Chondrocyte (in vitro differentiated cells): Measurements from ENCODE around the gene TSHR. TPM values are rescaled to one million over a fixed set of nuclear protein-coding genes. Genes with fewer than 3 reads are reported as not detected.

Experiments used
- DNase-seq: peaks from one replicate; pipeline ENCODE4 v3.0.0; 2021; ENCODE audit warnings: mixed read lengths, low spot score
- H3K27ac Mint-ChIP-seq: one replicate; pipeline ENCODE4 v1.8.0; 2021; ENCODE audit warnings: mild to moderate bottlenecking, moderate library complexity, mixed read lengths; ENCODE audit not compliant: unreplicated experiment
- H3K27me3 Mint-ChIP-seq: 2 replicates; pipeline ENCODE4 v1.8.0; 2021; ENCODE audit warnings: low read depth, mixed read lengths
- H3K36me3 Mint-ChIP-seq: 2 replicates; pipeline ENCODE4 v1.8.0; 2021; ENCODE audit warnings: low read depth, mixed read lengths
- H3K4me1 Mint-ChIP-seq: 2 replicates; pipeline ENCODE4 v1.8.0; 2021; ENCODE audit warnings: low read depth, mild to moderate bottlenecking, mixed read lengths
- H3K4me3 Mint-ChIP-seq: one replicate; pipeline ENCODE4 v1.8.0; 2021; ENCODE audit warnings: mild to moderate bottlenecking, moderate library complexity, mixed read lengths; ENCODE audit not compliant: unreplicated experiment
- H3K9me3 Mint-ChIP-seq: 2 replicates; pipeline ENCODE4 v1.8.0; 2021; ENCODE audit warnings: low read depth, mixed read lengths
- CTCF ChIP-seq: fragments of 200-600 bp; sonication (generic); IDR thresholded peaks from 2 replicates; pipeline ENCODE4 v1.5.0; 2021; ENCODE audit warnings: antibody characterized with exemption, mild to moderate bottlenecking, moderate library complexity
- total RNA-seq: library from RNA; stranded (reverse); gene quantifications from 3 replicates; pipeline ENCODE4 v1.2.1, GENCODE V29; 2021

The TSHR gene
- total RNA-seq, 1 donor from 2014 or later = not detected

- no peaks in the 10 kb centered on the region for H3K9me3 Mint-ChIP-seq
- peaks cover 31% of the 10 kb centered on the region for H3K27me3 Mint-ChIP-seq
- H3K36me3 Mint-ChIP-seq = no peaks in the 10 kb centered on the region
- no peak for DNase-seq
- no peak overlapping the region for H3K4me3 Mint-ChIP-seq
- no peak for TF ChIP-seq CTCF
- H3K4me1 Mint-ChIP-seq = peaks cover 2% of the 10 kb centered on the region
- H3K27ac Mint-ChIP-seq = no peak overlapping the region
Measured at GRCh38 chr14:80973931-80974641, 18.7 kb downstream of the TSHR start.

- Mint-ChIP-seq H3K27ac (no peak overlapping the region), H3K36me3 (no peaks in the 10 kb centered on the region), H3K4me1 (peaks cover 4% of the 10 kb centered on the region), H3K4me3 (no peak overlapping the region), H3K9me3 (no peaks in the 10 kb centered on the region), H3K27me3 (peaks cover 31% of the 10 kb centered on the region)
- DNase-seq = no peak
- TF ChIP-seq CTCF = no peak
Measured at GRCh38 chr14:80974679-80975078, 19.3 kb downstream of the TSHR start.

- TF ChIP-seq CTCF = no peak
- H3K4me3 Mint-ChIP-seq = no peak overlapping the region
- peaks cover 4% of the 10 kb centered on the region for H3K9me3 Mint-ChIP-seq
- no peak overlapping the region for H3K27ac Mint-ChIP-seq
- H3K4me1 Mint-ChIP-seq = peaks cover 20% of the 10 kb centered on the region
- H3K36me3 Mint-ChIP-seq = no peaks in the 10 kb centered on the region
- no peak for DNase-seq
- H3K27me3 Mint-ChIP-seq = peaks cover 33% of the 10 kb centered on the region
Measured at GRCh38 chr14:80977221-80977620, 21.8 kb downstream of the TSHR start.

- H3K4me3 Mint-ChIP-seq = no peak overlapping the region
- peaks cover 20% of the 10 kb centered on the region for H3K4me1 Mint-ChIP-seq
- no peaks in the 10 kb centered on the region for H3K36me3 Mint-ChIP-seq
- peaks cover 27% of the 10 kb centered on the region for H3K27me3 Mint-ChIP-seq
- no peak overlapping the region for H3K27ac Mint-ChIP-seq
- H3K9me3 Mint-ChIP-seq = peaks cover 4% of the 10 kb centered on the region
- DNase-seq = no peak
- no peak for TF ChIP-seq CTCF
Measured at GRCh38 chr14:80978403-80978802, 23.0 kb downstream of the TSHR start.

DNA sequence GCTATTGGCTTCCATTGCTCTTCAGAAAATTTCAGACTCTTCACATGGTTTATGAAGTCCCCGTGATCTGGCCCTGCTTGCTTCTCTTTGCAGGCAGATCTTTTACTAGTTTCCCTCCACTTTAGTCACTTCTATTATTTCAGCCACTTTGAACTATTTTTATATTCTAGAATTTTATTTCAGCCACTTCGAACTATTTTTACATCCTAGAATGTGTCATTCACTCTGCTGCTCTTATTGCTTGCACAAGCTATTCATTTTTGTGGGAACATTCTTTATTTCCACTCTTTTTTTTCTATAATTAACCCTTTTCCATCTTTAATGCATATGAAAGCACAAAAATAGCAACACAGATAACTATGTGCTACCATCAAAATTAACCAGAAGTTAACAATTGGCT lies 24.5 kb downstream of the TSHR start:
- H3K4me1 Mint-ChIP-seq = peaks cover 17% of the 10 kb centered on the region
- no peak for DNase-seq
- H3K36me3 Mint-ChIP-seq = no peaks in the 10 kb centered on the region
- H3K4me3 Mint-ChIP-seq = no peak overlapping the region
- peaks cover 19% of the 10 kb centered on the region for H3K27me3 Mint-ChIP-seq
- H3K9me3 Mint-ChIP-seq = peaks cover 4% of the 10 kb centered on the region
- TF ChIP-seq CTCF = no peak
- H3K27ac Mint-ChIP-seq = no peak overlapping the region
